ENCODE data around the gene TPRKB. TPM values are rescaled to one million over a fixed set of nuclear protein-coding genes. Genes with fewer than 3 reads are reported as not detected.
A peak's percentile ranks its signal among the peaks of the same experiment; 100 is the strongest.

Gene TPRKB
- total and polyA plus RNA-seq, 9 of the 15 experiments (the other 6 are each of a cell fraction or from before 2014, with no cell fraction given): 55.6 to 250 (median 112) TPM

GRCh38 chr2:73736855-73737779 is at the start of gene TPRKB (continued):
- TF ChIP-seq, protein P1, sequence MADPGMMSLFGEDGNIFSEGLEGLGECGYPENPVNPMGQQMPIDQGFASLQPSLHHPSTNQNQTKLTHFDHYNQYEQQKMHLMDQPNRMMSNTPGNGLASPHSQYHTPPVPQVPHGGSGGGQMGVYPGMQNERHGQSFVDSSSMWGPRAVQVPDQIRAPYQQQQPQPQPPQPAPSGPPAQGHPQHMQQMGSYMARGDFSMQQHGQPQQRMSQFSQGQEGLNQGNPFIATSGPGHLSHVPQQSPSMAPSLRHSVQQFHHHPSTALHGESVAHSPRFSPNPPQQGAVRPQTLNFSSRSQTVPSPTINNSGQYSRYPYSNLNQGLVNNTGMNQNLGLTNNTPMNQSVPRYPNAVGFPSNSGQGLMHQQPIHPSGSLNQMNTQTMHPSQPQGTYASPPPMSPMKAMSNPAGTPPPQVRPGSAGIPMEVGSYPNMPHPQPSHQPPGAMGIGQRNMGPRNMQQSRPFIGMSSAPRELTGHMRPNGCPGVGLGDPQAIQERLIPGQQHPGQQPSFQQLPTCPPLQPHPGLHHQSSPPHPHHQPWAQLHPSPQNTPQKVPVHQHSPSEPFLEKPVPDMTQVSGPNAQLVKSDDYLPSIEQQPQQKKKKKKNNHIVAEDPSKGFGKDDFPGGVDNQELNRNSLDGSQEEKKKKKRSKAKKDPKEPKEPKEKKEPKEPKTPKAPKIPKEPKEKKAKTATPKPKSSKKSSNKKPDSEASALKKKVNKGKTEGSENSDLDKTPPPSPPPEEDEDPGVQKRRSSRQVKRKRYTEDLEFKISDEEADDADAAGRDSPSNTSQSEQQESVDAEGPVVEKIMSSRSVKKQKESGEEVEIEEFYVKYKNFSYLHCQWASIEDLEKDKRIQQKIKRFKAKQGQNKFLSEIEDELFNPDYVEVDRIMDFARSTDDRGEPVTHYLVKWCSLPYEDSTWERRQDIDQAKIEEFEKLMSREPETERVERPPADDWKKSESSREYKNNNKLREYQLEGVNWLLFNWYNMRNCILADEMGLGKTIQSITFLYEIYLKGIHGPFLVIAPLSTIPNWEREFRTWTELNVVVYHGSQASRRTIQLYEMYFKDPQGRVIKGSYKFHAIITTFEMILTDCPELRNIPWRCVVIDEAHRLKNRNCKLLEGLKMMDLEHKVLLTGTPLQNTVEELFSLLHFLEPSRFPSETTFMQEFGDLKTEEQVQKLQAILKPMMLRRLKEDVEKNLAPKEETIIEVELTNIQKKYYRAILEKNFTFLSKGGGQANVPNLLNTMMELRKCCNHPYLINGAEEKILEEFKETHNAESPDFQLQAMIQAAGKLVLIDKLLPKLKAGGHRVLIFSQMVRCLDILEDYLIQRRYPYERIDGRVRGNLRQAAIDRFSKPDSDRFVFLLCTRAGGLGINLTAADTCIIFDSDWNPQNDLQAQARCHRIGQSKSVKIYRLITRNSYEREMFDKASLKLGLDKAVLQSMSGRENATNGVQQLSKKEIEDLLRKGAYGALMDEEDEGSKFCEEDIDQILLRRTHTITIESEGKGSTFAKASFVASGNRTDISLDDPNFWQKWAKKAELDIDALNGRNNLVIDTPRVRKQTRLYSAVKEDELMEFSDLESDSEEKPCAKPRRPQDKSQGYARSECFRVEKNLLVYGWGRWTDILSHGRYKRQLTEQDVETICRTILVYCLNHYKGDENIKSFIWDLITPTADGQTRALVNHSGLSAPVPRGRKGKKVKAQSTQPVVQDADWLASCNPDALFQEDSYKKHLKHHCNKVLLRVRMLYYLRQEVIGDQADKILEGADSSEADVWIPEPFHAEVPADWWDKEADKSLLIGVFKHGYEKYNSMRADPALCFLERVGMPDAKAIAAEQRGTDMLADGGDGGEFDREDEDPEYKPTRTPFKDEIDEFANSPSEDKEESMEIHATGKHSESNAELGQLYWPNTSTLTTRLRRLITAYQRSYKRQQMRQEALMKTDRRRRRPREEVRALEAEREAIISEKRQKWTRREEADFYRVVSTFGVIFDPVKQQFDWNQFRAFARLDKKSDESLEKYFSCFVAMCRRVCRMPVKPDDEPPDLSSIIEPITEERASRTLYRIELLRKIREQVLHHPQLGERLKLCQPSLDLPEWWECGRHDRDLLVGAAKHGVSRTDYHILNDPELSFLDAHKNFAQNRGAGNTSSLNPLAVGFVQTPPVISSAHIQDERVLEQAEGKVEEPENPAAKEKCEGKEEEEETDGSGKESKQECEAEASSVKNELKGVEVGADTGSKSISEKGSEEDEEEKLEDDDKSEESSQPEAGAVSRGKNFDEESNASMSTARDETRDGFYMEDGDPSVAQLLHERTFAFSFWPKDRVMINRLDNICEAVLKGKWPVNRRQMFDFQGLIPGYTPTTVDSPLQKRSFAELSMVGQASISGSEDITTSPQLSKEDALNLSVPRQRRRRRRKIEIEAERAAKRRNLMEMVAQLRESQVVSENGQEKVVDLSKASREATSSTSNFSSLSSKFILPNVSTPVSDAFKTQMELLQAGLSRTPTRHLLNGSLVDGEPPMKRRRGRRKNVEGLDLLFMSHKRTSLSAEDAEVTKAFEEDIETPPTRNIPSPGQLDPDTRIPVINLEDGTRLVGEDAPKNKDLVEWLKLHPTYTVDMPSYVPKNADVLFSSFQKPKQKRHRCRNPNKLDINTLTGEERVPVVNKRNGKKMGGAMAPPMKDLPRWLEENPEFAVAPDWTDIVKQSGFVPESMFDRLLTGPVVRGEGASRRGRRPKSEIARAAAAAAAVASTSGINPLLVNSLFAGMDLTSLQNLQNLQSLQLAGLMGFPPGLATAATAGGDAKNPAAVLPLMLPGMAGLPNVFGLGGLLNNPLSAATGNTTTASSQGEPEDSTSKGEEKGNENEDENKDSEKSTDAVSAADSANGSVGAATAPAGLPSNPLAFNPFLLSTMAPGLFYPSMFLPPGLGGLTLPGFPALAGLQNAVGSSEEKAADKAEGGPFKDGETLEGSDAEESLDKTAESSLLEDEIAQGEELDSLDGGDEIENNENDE (IDR thresholded peaks at IDR 0.05; ENCODE audit: low read depth, low read length): no peak
- TF ChIP-seq CREB3L1 (IDR thresholded peaks at IDR 0.05; ENCODE audit: borderline replicate concordance, low read depth) (peak; percentile 79; the same call in 1 of the 2 replicates), PHF21A (IDR thresholded peaks at IDR 0.05; ENCODE audit: borderline replicate concordance, low read depth) (no peak), LCOR (CRISPR knock-in tag; IDR thresholded peaks at IDR 0.05) (peak; percentile 91), MYNN (IDR thresholded peaks at IDR 0.05) (no peak), MYNN (CRISPR knock-in tag; IDR thresholded peaks at IDR 0.05) (no peak), CHD2 (IDR thresholded peaks at IDR 0.05; ENCODE audit: low read depth, low read length) (0 out of 2 replicates have a peak, but pooled peaks have one; percentile 48), BRF1 (IDR thresholded peaks at IDR 0.05; ENCODE audit: borderline replicate concordance, extremely low read depth, insufficient read length) (no peak), CC2D1A (IDR thresholded peaks at IDR 0.05) (peak; percentile 100), SMAD2 (IDR thresholded peaks at IDR 0.05; ENCODE audit: low read depth, low read length) (no peak)
- TF ChIP-seq, protein P2, sequence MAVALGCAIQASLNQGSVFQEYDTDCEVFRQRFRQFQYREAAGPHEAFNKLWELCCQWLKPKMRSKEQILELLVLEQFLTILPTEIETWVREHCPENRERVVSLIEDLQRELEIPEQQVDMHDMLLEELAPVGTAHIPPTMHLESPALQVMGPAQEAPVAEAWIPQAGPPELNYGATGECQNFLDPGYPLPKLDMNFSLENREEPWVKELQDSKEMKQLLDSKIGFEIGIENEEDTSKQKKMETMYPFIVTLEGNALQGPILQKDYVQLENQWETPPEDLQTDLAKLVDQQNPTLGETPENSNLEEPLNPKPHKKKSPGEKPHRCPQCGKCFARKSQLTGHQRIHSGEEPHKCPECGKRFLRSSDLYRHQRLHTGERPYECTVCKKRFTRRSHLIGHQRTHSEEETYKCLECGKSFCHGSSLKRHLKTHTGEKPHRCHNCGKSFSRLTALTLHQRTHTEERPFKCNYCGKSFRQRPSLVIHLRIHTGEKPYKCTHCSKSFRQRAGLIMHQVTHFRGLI (CRISPR knock-in tag; IDR thresholded peaks at IDR 0.05): 0 out of 2 replicates have a peak, but pooled peaks have one; percentile 9

Measured in K562 (cell line).